Smooth muscle cell (in vitro differentiated cells): ENCODE measurements around the gene HMGB2. TPM values are rescaled to one million over a fixed set of nuclear protein-coding genes. Genes with fewer than 3 reads are reported as not detected.

ENCODE experiments used
- DNase-seq: peaks from one replicate; lab custom pipeline; 2025; ENCODE audit not compliant: unreplicated experiment; lab: John Stamatoyannopoulos, UW
- H2AFZ ChIP-seq: fragments of 200-600 bp; sonication (generic); 2 replicates; pipeline ENCODE4 v1.6.0; 2016; ENCODE audit warnings: antibody characterized with exemption, low read depth, mild to moderate bottlenecking
- H3F3A ChIP-seq: fragments of 200-600 bp; sonication (generic); 2 replicates; pipeline ENCODE4 v1.6.0; 2017; ENCODE audit warnings: antibody characterized with exemption, low read depth
- H3K27ac ChIP-seq: fragments of 200-600 bp; sonication (generic); 2 replicates; pipeline ENCODE4 v1.5.1; 2016; ENCODE audit warnings: low read depth, mild to moderate bottlenecking
- H3K27me3 ChIP-seq: fragments of 200-600 bp; sonication (generic); 2 replicates; pipeline ENCODE4 v1.6.1; 2016; ENCODE audit warnings: low read depth, mild to moderate bottlenecking
- H3K36me3 ChIP-seq: fragments of 200-600 bp; sonication (generic); 2 replicates; pipeline ENCODE4 v1.5.1; 2016; ENCODE audit warnings: low read depth
- H3K4me1 ChIP-seq: fragments of 200-600 bp; sonication (generic); 2 replicates; pipeline ENCODE4 v1.5.1; 2016; ENCODE audit warnings: low read depth
- H3K4me2 ChIP-seq: fragments of 200-600 bp; sonication (generic); 2 replicates; pipeline ENCODE4 v1.6.0; 2016; ENCODE audit warnings: mild to moderate bottlenecking
- H3K4me3 ChIP-seq: fragments of 200-600 bp; sonication (generic); 2 replicates; pipeline ENCODE4 v1.5.1; 2016; ENCODE audit warnings: mild to moderate bottlenecking
- H3K79me2 ChIP-seq: fragments of 200-600 bp; sonication (generic); 2 replicates; pipeline ENCODE4 v1.6.0; 2016; ENCODE audit warnings: low read depth, mild to moderate bottlenecking
- H3K9ac ChIP-seq: fragments of 200-600 bp; sonication (generic); 2 replicates; pipeline ENCODE4 v1.6.0; 2016; ENCODE audit warnings: low read depth
- H3K9me3 ChIP-seq: fragments of 200-600 bp; sonication (generic); replicated peaks from 2 replicates; pipeline ENCODE4 v1.5.1; 2016; ENCODE audit warnings: low read depth
- H4K20me1 ChIP-seq: fragments of 200-600 bp; sonication (generic); 2 replicates; pipeline ENCODE4 v1.6.0; 2016; ENCODE audit warnings: low read depth
- CTCF ChIP-seq: fragments of 200-600 bp; sonication (generic); IDR thresholded peaks from 2 replicates; pipeline ENCODE4 v1.5.1; 2017; ENCODE audit warnings: borderline replicate concordance, mild to moderate bottlenecking, antibody characterized with exemption; ENCODE audit not compliant: insufficient read depth, poor library complexity, severe bottlenecking
- WGBS: methylation state at CpG from one replicate; pipeline ENCODE4 v1.1.7; 2016; ENCODE audit warnings: low lambda C conversion rate; 5-methylcytosine and 5-hydroxymethylcytosine counted together
- polyA plus RNA-seq: library from polyadenylated mRNA; unstranded; fragments of >200 nt; fragmentation: Nextera tagmentation; extraction: Ambion mirVana; gene quantifications from 2 replicates; pipeline ENCODE4 v1.2.1, GENCODE V29; 2016
- total RNA-seq: library from RNA; depleted of rRNA; stranded (reverse); fragments of >200 nt; gene quantifications from 2 replicates; pipeline ENCODE4 v1.2.3, GENCODE V29; 2014

HMGB2 gene
- total and polyA plus RNA-seq, 2 experiments from 2014 or later, result 22.6 to 54.9 TPM

- H3K27me3 ChIP-seq, result no peaks in the 10 kb centered on the region
- no peak for DNase-seq
- H3K9ac ChIP-seq, result no peak overlapping the region
- no peaks in the 10 kb centered on the region for H3K4me1 ChIP-seq
- H3K4me3 ChIP-seq, result no peak overlapping the region
- no peaks in the 10 kb centered on the region for H3K36me3 ChIP-seq
- H3K9me3 ChIP-seq, result no peaks in the 10 kb centered on the region
- WGBS, result 61% methylated on average over 2 of the region's 2 CpGs
- TF ChIP-seq CTCF, result no peak
- no peak overlapping the region for H3K4me2 ChIP-seq
- H3K27ac ChIP-seq, result no peak overlapping the region
- no peaks in the 10 kb centered on the region for H3F3A ChIP-seq
- H2AFZ ChIP-seq, result no peak overlapping the region
- no peaks in the 10 kb centered on the region for H4K20me1 ChIP-seq
- no peaks in the 10 kb centered on the region for H3K79me2 ChIP-seq
These were observed 23.8 kb upstream of the HMGB2 start for GRCh38 chr4:173357939-173358338.

- H3K4me2 ChIP-seq, result no peak overlapping the region
- 100% methylated on average over 1 of the region's 1 CpG for WGBS
These were observed 13.3 kb upstream of the HMGB2 start for GRCh38 chr4:173347467-173347866.

GRCh38 chr4:173346074-173346473 is 11.9 kb upstream of the HMGB2 start:
- no peak for TF ChIP-seq CTCF
- H3F3A ChIP-seq, result no peaks in the 10 kb centered on the region
- peak overlapping the region; percentile 52 for H3K4me2 ChIP-seq
- no peak overlapping the region for H3K27ac ChIP-seq
- H3K9me3 ChIP-seq, result no peaks in the 10 kb centered on the region
- no peaks in the 10 kb centered on the region for H3K27me3 ChIP-seq
- no peak overlapping the region for H2AFZ ChIP-seq
- H3K4me3 ChIP-seq, result no peak overlapping the region
- DNase-seq, result no peak
- H4K20me1 ChIP-seq, result no peaks in the 10 kb centered on the region
- no peaks in the 10 kb centered on the region for H3K36me3 ChIP-seq
- H3K9ac ChIP-seq, result no peak overlapping the region
- peaks cover 7% of the 10 kb centered on the region for H3K4me1 ChIP-seq
- no peaks in the 10 kb centered on the region for H3K79me2 ChIP-seq
- WGBS, result 55% methylated on average over 2 of the region's 2 CpGs

More at GRCh38 chr4:173347467-173347866, 13.3 kb upstream of the HMGB2 start:
- H3K4me1 ChIP-seq, result peaks cover 7% of the 10 kb centered on the region
- H3K27ac ChIP-seq, result no peak overlapping the region
- no peak for DNase-seq
- H3K27me3 ChIP-seq, result no peaks in the 10 kb centered on the region
- no peak overlapping the region for H2AFZ ChIP-seq
- no peaks in the 10 kb centered on the region for H4K20me1 ChIP-seq
- H3K4me3 ChIP-seq, result no peak overlapping the region
- H3K9me3 ChIP-seq, result no peaks in the 10 kb centered on the region
- H3K79me2 ChIP-seq, result no peaks in the 10 kb centered on the region
- H3F3A ChIP-seq, result no peaks in the 10 kb centered on the region
- H3K9ac ChIP-seq, result no peak overlapping the region
- no peak for TF ChIP-seq CTCF
- H3K36me3 ChIP-seq, result no peaks in the 10 kb centered on the region

GRCh38 chr4:173345648-173346047 is 11.5 kb upstream of the HMGB2 start:
- 78% methylated on average over 2 of the region's 2 CpGs for WGBS
- Histone ChIP-seq H3K79me2 (no peaks in the 10 kb centered on the region), H3K4me1 (peaks cover 10% of the 10 kb centered on the region), H3F3A (no peaks in the 10 kb centered on the region), H3K9ac (no peak overlapping the region), H3K9me3 (no peaks in the 10 kb centered on the region), H3K27ac (no peak overlapping the region), H3K36me3 (no peaks in the 10 kb centered on the region), H3K27me3 (no peaks in the 10 kb centered on the region), H3K4me3 (no peak overlapping the region), H2AFZ (no peak overlapping the region), H4K20me1 (no peaks in the 10 kb centered on the region), H3K4me2 (peak overlapping the region; percentile 52)
- no peak for TF ChIP-seq CTCF
- DNase-seq, result no peak
